GM19324 (cell line): ENCODE data around the gene CORO6.

ENCODE experiments used
- ATAC-seq: cut with Tn5 transposase; IDR thresholded peaks from one replicate; pipeline ENCODE4 v1.9.1; 2021; ENCODE audit warnings: mild to moderate bottlenecking, moderate library complexity; ENCODE audit not compliant: unreplicated experiment, low FRiP score

The CORO6 gene

GRCh38 chr17:29640413-29640812 is 17.7 kb upstream of the CORO6 start:
- no peak for ATAC-seq

GRCh38 chr17:29633886-29634285 is 11.2 kb upstream of the CORO6 start:
- no peak for ATAC-seq

DNA sequence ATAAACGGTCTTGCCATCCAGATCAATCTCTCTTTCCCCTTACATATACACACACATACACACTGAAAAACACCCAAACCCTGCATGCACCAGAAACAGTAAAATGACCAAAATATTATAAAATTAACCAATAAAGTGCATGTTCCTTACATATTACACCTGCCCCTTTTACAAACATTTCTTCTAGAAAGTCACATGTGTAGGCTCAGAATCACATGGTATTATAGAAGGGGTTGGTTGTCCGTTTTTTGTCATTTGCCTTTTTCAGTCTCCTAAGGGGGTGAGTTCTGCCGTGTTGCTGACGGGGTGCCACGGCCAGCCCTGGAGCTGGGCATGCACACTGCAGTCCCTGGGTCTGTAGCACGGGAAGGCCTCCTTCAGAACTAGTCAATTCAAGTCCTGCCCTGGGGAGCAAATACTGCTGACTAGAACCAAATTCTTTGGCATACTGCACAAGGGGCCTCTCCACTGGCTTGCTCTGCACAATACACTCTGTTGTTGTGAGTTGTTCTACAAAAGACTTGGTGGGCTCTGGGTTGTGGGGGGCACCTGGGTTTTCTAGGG is 8.0 kb upstream of the CORO6 start:
- no peak for ATAC-seq

- ATAC-seq = no peak
These were observed 7.1 kb upstream of the CORO6 start for GRCh38 chr17:29629839-29630238.

DNA sequence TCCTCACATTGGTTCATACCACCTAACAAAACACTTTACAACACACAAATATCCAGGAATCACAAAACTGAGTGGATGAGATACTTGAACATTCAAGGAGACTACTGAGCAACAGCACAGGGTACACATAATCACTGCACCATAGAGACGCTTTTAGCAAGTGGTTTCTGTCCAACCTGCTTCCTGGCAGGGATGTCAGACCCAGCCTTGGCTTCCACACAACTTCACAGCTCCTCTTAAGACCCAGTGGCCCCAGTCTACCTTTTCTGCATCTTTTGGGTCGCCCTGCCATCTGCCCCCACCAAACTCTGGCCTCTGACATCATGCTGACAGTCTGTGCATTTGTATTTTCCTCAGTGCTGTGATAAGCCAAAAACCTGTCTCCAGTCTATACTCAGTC is 5.9 kb upstream of the CORO6 start:
- no peak for ATAC-seq

- no peak for ATAC-seq
These were observed 5.2 kb upstream of the CORO6 start for GRCh38 chr17:29627951-29628350.

- ATAC-seq = no peak
These were observed 2.5 kb upstream of the CORO6 start for GRCh38 chr17:29625037-29625750.

GRCh38 chr17:29624586-29624985 is 1.9 kb upstream of the CORO6 start:
- ATAC-seq = no peak

GRCh38 chr17:29623283-29623647 is 553 bp upstream of the CORO6 start:
- ATAC-seq = no peak

DNA sequence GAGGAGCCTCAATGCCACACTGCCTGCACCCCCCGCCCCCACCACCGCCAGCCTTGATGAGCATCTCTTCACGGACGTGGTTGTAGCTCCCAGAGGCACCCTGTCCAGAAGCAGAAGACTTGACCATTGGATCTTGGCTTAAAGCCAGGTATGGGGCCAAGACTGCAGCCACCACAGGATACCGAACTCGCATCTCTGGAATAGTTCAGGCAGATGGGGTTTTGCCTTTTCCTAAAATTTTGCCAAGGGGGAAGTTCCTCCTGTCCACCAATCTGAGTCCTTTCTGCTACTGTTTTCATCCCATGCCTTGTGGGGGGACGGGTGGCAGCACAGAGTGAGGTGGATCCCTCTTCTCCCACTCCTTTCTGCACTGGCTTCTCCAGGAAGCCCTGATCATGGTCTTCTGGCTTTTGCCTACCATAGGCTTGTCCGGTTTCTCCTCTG is 939 bp downstream of the CORO6 start:
- ATAC-seq = no peak

GRCh38 chr17:29620779-29621500 is 1.8 kb downstream of the CORO6 start:
- ATAC-seq = no peak

DNA sequence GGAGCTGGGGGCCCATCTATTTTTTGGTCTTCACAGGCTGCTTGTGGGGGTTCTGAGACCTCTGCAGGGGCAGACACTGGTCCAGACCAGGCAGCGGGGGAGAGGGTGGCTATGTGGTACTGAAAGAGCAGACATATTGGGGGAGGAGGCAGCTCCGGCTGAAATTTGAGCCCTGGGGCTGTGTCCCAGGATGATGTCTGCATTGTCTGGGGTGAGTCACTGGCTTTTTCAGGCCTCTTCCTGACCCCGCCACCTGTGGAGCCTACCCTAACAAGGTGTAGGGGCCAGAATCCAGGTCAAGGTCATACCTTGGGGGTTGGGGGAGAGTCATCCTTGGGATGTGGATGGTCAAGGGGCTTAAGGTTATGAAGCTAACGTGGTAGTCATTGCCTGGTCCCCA is 2.4 kb downstream of the CORO6 start:
- no peak for ATAC-seq

DNA sequence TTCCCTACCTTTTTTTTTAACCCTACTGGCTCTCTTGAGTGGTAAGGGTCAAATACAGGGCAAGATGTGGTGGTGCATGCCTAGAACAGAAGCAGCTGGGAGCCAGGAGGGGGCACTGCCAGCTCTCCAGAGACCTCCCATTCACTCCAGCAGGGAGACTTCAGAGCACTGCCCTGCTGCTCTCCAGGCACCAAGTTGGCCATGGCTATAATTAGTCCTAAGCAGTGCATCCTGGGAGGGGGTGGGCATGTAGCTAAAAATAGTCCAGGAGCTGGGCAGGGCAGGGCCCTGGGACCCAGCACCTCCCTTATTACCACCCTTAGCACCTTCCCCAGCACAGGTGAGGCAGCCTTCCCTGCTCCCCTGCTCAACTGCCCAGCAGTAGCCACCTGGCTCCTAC is 3.5 kb downstream of the CORO6 start:
- no peak for ATAC-seq

DNA sequence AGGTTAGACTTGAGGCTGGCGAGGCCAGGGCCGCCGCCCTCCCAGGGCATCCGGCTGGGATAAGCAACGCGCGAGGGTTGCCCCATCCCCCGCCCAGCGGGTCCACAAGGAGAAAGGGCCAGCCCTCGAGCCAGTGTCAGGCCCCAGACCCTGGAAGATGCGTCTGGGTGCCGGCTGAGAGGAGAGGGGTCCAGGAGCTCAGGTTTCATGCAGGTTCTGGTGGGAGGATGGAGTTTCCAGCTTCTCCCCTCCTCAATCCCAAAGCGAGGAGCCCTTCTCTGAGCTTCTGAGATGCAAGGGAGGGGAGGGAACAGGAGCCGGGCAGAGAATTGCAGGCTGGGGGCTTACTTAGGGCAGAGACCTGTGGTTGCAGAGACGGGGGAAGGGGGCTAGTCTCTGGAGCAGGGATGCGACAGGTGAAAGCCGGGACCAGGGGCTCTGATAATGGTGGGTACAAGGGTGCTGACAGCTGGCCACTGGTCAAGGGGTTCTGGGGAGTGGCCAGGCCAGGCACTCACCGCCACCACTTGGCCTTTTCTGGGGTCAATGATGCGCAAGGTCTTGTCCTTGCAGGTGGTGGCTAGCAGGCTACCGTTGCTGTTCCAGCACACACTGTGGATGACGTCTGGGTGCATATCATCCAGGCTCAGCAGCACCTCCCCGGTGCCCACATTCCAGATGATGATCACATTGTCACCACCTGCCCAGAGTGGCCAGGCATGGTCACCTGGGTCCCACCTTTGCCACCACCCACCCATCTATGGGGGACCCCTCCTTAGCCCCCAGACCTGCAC is 4.2 kb downstream of the CORO6 start:
- no peak for ATAC-seq

GRCh38 chr17:29617481-29618271 is 5.0 kb downstream of the CORO6 start:
- no peak for ATAC-seq

DNA sequence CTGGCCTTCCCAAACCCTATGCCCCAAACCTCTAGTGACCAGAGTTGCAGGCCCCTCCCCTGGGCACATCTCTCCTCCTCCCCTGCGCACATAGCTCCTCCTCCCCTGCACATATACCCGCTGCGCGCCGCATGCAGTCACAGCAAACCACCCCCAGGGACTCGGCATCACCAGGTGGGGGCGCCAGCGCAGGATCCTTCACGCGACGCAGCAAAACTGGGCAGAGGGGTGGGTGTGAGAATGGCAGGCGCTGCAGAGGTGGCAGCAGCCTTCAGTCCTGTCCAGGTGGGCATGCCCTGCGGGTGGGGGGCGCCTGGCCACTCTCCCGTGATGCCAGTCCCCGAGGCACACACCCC is 5.6 kb downstream of the CORO6 start:
- ATAC-seq = no peak

DNA sequence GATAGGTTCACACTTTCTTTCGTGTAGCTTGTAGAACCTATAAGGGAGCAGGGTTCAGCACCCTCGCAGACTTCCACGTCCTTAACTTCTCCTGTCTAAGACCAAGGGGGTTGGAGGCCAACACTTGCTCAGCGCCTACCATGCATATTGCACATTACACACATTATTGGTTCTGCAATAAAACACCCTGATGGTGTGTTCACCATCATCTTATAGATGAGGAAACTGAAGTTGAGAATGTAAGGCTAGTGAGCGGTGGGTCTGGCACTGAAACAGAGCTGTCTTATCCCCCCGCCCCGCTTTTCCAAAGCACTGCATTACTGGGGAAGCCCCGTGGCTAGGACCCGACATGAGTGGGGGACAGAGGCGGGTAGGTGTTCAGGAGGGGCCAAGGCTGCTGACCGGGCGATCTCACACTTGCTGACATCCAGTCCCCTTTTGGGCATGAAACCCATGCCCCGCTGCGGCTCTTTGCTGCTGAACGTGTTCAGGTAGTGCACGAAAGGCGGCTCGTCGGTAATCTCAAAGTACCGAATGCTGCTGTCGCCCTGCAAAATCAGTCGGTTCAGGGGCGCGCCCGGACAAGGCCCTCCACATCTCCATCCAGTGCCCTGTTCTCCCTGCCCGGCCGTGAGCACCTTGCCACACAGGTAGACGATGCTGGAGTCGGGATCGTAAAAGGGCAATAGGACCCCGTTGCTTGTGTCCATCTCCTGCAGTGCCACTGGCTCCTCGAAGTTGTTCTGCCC is 6.2 kb downstream of the CORO6 start:
- no peak for ATAC-seq

- peak; percentile 73 for ATAC-seq
These were observed 7.0 kb downstream of the CORO6 start for GRCh38 chr17:29615492-29616299.

- no peak for ATAC-seq
These were observed 7.7 kb downstream of the CORO6 start for GRCh38 chr17:29615048-29615385.
